ENCODE data around the gene INSIG1. TPM values are rescaled to one million over a fixed set of nuclear protein-coding genes. Genes with fewer than 3 reads are reported as not detected.

Gene INSIG1
- total and polyA plus RNA-seq, 4 donors: 47.2 to 136 (median 59.2) TPM

GRCh38 chr7:155308330-155309020, 10.8 kb downstream of the INSIG1 start:
- DNase-seq (ENCODE audit: low read depth in 4 of 6, low spot score in 6 of 6): no peak
- H3K4me3 ChIP-seq (ENCODE audit: low read depth, low read length): no peak overlapping the region
- no peaks in the 10 kb centered on the region for H3K27me3 ChIP-seq (ENCODE audit: control insufficient read depth, insufficient read depth, low read length)
- no peaks in the 10 kb centered on the region for H3K9me3 ChIP-seq (ENCODE audit: control insufficient read depth, insufficient read depth, low read length)
- peaks cover 8% of the 10 kb centered on the region for H3K4me1 ChIP-seq (ENCODE audit: control insufficient read depth, insufficient read depth, low read length)
- WGBS (ENCODE audit: insufficient coverage): 98% methylated on average over 9 of the region's 19 CpGs
- H3K27ac ChIP-seq (ENCODE audit: low read depth, low read length): no peak overlapping the region
- peaks cover 41% of the 10 kb centered on the region for H3K36me3 ChIP-seq (ENCODE audit: control insufficient read depth, insufficient read depth, low read length)

- DNase-seq (ENCODE audit: low read depth in 4 of 6, low spot score in 6 of 6): no peak
- WGBS (ENCODE audit: insufficient coverage): no CpG with 5 or more reads among the region's 1 CpG
- Histone ChIP-seq H3K27ac (ENCODE audit: low read depth, low read length) (no peak overlapping the region), H3K9me3 (ENCODE audit: control insufficient read depth, insufficient read depth, low read length) (no peaks in the 10 kb centered on the region), H3K36me3 (ENCODE audit: control insufficient read depth, insufficient read depth, low read length) (peaks cover 37% of the 10 kb centered on the region), H3K27me3 (ENCODE audit: control insufficient read depth, insufficient read depth, low read length) (no peaks in the 10 kb centered on the region), H3K4me1 (ENCODE audit: control insufficient read depth, insufficient read depth, low read length) (peaks cover 8% of the 10 kb centered on the region), H3K4me3 (ENCODE audit: low read depth, low read length) (no peak overlapping the region)
These were observed 11.3 kb downstream of the INSIG1 start for GRCh38 chr7:155309021-155309338.

- Histone ChIP-seq H3K36me3 (ENCODE audit: control insufficient read depth, insufficient read depth, low read length) (peaks cover 26% of the 10 kb centered on the region), H3K4me1 (ENCODE audit: control insufficient read depth, insufficient read depth, low read length) (peaks cover 8% of the 10 kb centered on the region), H3K27me3 (ENCODE audit: control insufficient read depth, insufficient read depth, low read length) (no peaks in the 10 kb centered on the region), H3K4me3 (ENCODE audit: low read depth, low read length) (no peak overlapping the region), H3K27ac (ENCODE audit: low read depth, low read length) (no peak overlapping the region), H3K9me3 (ENCODE audit: control insufficient read depth, insufficient read depth, low read length) (no peaks in the 10 kb centered on the region)
- DNase-seq (ENCODE audit: low read depth in 4 of 6, low spot score in 6 of 6): no peak
- WGBS (ENCODE audit: insufficient coverage): 88% methylated on average over 8 of the region's 13 CpGs
These were observed 12.9 kb downstream of the INSIG1 start for GRCh38 chr7:155310425-155311114.

- peaks cover 17% of the 10 kb centered on the region for H3K36me3 ChIP-seq (ENCODE audit: control insufficient read depth, insufficient read depth, low read length)
- no peaks in the 10 kb centered on the region for H3K4me1 ChIP-seq (ENCODE audit: control insufficient read depth, insufficient read depth, low read length)
- no peaks in the 10 kb centered on the region for H3K27me3 ChIP-seq (ENCODE audit: control insufficient read depth, insufficient read depth, low read length)
- WGBS (ENCODE audit: insufficient coverage): 68% methylated on average over 4 of the region's 8 CpGs
- no peak for DNase-seq (ENCODE audit: low read depth in 4 of 6, low spot score in 6 of 6)
- no peak overlapping the region for H3K27ac ChIP-seq (ENCODE audit: low read depth, low read length)
- no peaks in the 10 kb centered on the region for H3K9me3 ChIP-seq (ENCODE audit: control insufficient read depth, insufficient read depth, low read length)
- no peak overlapping the region for H3K4me3 ChIP-seq (ENCODE audit: low read depth, low read length)
These were observed 14.3 kb downstream of the INSIG1 start for GRCh38 chr7:155311826-155312537.

- no peak overlapping the region for H3K4me3 ChIP-seq (ENCODE audit: low read depth, low read length)
- no peak for DNase-seq (ENCODE audit: low read depth in 4 of 6, low spot score in 6 of 6)
- WGBS (ENCODE audit: insufficient coverage): 83% methylated on average over 7 of the region's 7 CpGs
- H3K27me3 ChIP-seq (ENCODE audit: control insufficient read depth, insufficient read depth, low read length): no peaks in the 10 kb centered on the region
- no peaks in the 10 kb centered on the region for H3K4me1 ChIP-seq (ENCODE audit: control insufficient read depth, insufficient read depth, low read length)
- H3K36me3 ChIP-seq (ENCODE audit: control insufficient read depth, insufficient read depth, low read length): peaks cover 16% of the 10 kb centered on the region
- H3K9me3 ChIP-seq (ENCODE audit: control insufficient read depth, insufficient read depth, low read length): no peaks in the 10 kb centered on the region
- no peak overlapping the region for H3K27ac ChIP-seq (ENCODE audit: low read depth, low read length)
These were observed 15.0 kb downstream of the INSIG1 start for GRCh38 chr7:155312633-155313032.

- Histone ChIP-seq H3K4me3 (ENCODE audit: low read depth, low read length) (no peak overlapping the region), H3K9me3 (ENCODE audit: control insufficient read depth, insufficient read depth, low read length) (no peaks in the 10 kb centered on the region), H3K27me3 (ENCODE audit: control insufficient read depth, insufficient read depth, low read length) (no peaks in the 10 kb centered on the region), H3K4me1 (ENCODE audit: control insufficient read depth, insufficient read depth, low read length) (no peaks in the 10 kb centered on the region), H3K27ac (ENCODE audit: low read depth, low read length) (no peak overlapping the region), H3K36me3 (ENCODE audit: control insufficient read depth, insufficient read depth, low read length) (peaks cover 14% of the 10 kb centered on the region)
- no peak for DNase-seq (ENCODE audit: low read depth in 4 of 6, low spot score in 6 of 6)
- WGBS (ENCODE audit: insufficient coverage): 88% methylated on average over 7 of the region's 8 CpGs
These were observed 15.4 kb downstream of the INSIG1 start for GRCh38 chr7:155313096-155313495.

GRCh38 chr7:155315977-155316376, 18.3 kb downstream of the INSIG1 start:
- 84% methylated on average over 7 of the region's 8 CpGs for WGBS (ENCODE audit: insufficient coverage)

GRCh38 chr7:155316427-155317113, 18.9 kb downstream of the INSIG1 start:
- Histone ChIP-seq H3K4me3 (ENCODE audit: low read depth, low read length) (no peak overlapping the region), H3K27ac (ENCODE audit: low read depth, low read length) (no peak overlapping the region), H3K27me3 (ENCODE audit: control insufficient read depth, insufficient read depth, low read length) (no peaks in the 10 kb centered on the region), H3K9me3 (ENCODE audit: control insufficient read depth, insufficient read depth, low read length) (no peaks in the 10 kb centered on the region), H3K36me3 (ENCODE audit: control insufficient read depth, insufficient read depth, low read length) (peaks cover 3% of the 10 kb centered on the region), H3K4me1 (ENCODE audit: control insufficient read depth, insufficient read depth, low read length) (no peaks in the 10 kb centered on the region)
- WGBS (ENCODE audit: insufficient coverage): 82% methylated on average over 11 of the region's 13 CpGs
- no peak for DNase-seq (ENCODE audit: low read depth in 4 of 6, low spot score in 6 of 6)

More at GRCh38 chr7:155315977-155316376, 18.3 kb downstream of the INSIG1 start:
- Histone ChIP-seq H3K9me3 (ENCODE audit: control insufficient read depth, insufficient read depth, low read length) (no peaks in the 10 kb centered on the region), H3K4me1 (ENCODE audit: control insufficient read depth, insufficient read depth, low read length) (no peaks in the 10 kb centered on the region), H3K27ac (ENCODE audit: low read depth, low read length) (no peak overlapping the region), H3K27me3 (ENCODE audit: control insufficient read depth, insufficient read depth, low read length) (no peaks in the 10 kb centered on the region), H3K4me3 (ENCODE audit: low read depth, low read length) (no peak overlapping the region), H3K36me3 (ENCODE audit: control insufficient read depth, insufficient read depth, low read length) (peaks cover 3% of the 10 kb centered on the region)
- DNase-seq (ENCODE audit: low read depth in 4 of 6, low spot score in 6 of 6): no peak

- 83% methylated on average over 3 of the region's 3 CpGs for WGBS (ENCODE audit: insufficient coverage)
- H3K4me3 ChIP-seq (ENCODE audit: low read depth, low read length): no peak overlapping the region
- no peak overlapping the region for H3K27ac ChIP-seq (ENCODE audit: low read depth, low read length)
- H3K36me3 ChIP-seq (ENCODE audit: control insufficient read depth, insufficient read depth, low read length): peaks cover 3% of the 10 kb centered on the region
- H3K9me3 ChIP-seq (ENCODE audit: control insufficient read depth, insufficient read depth, low read length): no peaks in the 10 kb centered on the region
- no peaks in the 10 kb centered on the region for H3K4me1 ChIP-seq (ENCODE audit: control insufficient read depth, insufficient read depth, low read length)
- no peak for DNase-seq (ENCODE audit: low read depth in 4 of 6, low spot score in 6 of 6)
- no peaks in the 10 kb centered on the region for H3K27me3 ChIP-seq (ENCODE audit: control insufficient read depth, insufficient read depth, low read length)
These were observed 19.4 kb downstream of the INSIG1 start for GRCh38 chr7:155317114-155317434.
